Left ventricle myocardium inferior (tissue), 1 donor: ENCODE results near the gene C9orf50. TPM values are rescaled to one million over a fixed set of nuclear protein-coding genes. Genes with fewer than 3 reads are reported as not detected.

Experiments used
- DNase-seq: peaks from one replicate; pipeline ENCODE4 v3.0.0-alpha.2; 2020
- H3K27ac ChIP-seq: fragments of 200-600 bp; replicated peaks from 2 replicates; pipeline ENCODE4 v1.8.0; 2021
- H3K27me3 ChIP-seq: fragments of 200-600 bp; 2 replicates; pipeline ENCODE4 v1.8.0; 2021; ENCODE audit warnings: low read depth
- H3K36me3 ChIP-seq: fragments of 200-600 bp; 2 replicates; pipeline ENCODE4 v1.8.0; 2021
- H3K4me1 ChIP-seq: fragments of 200-600 bp; 2 replicates; pipeline ENCODE4 v1.8.0; 2021
- H3K4me3 ChIP-seq: fragments of 200-600 bp; 2 replicates; pipeline ENCODE4 v1.8.0; 2021; ENCODE audit warnings: mild to moderate bottlenecking, moderate library complexity
- H3K9me3 ChIP-seq: fragments of 200-600 bp; replicated peaks from 2 replicates; pipeline ENCODE4 v1.8.0; 2021
- CTCF ChIP-seq: fragments of 200-600 bp; IDR thresholded peaks from 2 replicates; pipeline ENCODE4 v1.8.0; 2021; ENCODE audit warnings: antibody characterized with exemption, mild to moderate bottlenecking, borderline replicate concordance
- intact Hi-C: fragments of 100-400 bp; cut with micrococcal nuclease; formaldehyde crosslinking; loops from one replicate; pipeline ENCODE4 v1.11.0; 2022
- total RNA-seq: library from RNA; stranded (reverse); fragmentation: NEBNext Ultra II Directional; extraction: Animal tissue kit (Norgen Biotek cat#: 25700); gene quantifications from one replicate; pipeline ENCODE4 v1.2.1, GENCODE V29; 2021
- donor health status: DM: no; HTN: yes; CAD: no; lungs with severe emphysema.

Gene C9orf50
- total RNA-seq, 1 donor from 2014 or later = not detected

- Histone ChIP-seq H3K36me3 (peaks cover 66% of the 10 kb centered on the region), H3K27me3 (no peaks in the 10 kb centered on the region), H3K4me1 (peaks cover 44% of the 10 kb centered on the region), H3K9me3 (no peaks in the 10 kb centered on the region), H3K4me3 (no peak overlapping the region), H3K27ac (no peak overlapping the region)
- no peak for TF ChIP-seq CTCF
- no peak for DNase-seq
- intact Hi-C loops = no loop called here
Measured at GRCh38 chr9:129633848-129634247, 12.9 kb upstream of the C9orf50 start.

GRCh38 chr9:129633207-129633606, 12.3 kb upstream of the C9orf50 start:
- intact Hi-C loops = no loop called here
- peaks cover 59% of the 10 kb centered on the region for H3K36me3 ChIP-seq
- H3K4me1 ChIP-seq = peaks cover 50% of the 10 kb centered on the region
- no peak overlapping the region for H3K4me3 ChIP-seq
- TF ChIP-seq CTCF = no peak
- DNase-seq = no peak
- H3K27ac ChIP-seq = no peak overlapping the region
- no peaks in the 10 kb centered on the region for H3K27me3 ChIP-seq
- H3K9me3 ChIP-seq = no peaks in the 10 kb centered on the region

GRCh38 chr9:129632460-129632859, 11.6 kb upstream of the C9orf50 start:
- Histone ChIP-seq H3K27ac (peak overlapping the region; percentile 3), H3K36me3 (peaks cover 52% of the 10 kb centered on the region), H3K4me3 (no peak overlapping the region), H3K9me3 (no peaks in the 10 kb centered on the region), H3K4me1 (peaks cover 58% of the 10 kb centered on the region), H3K27me3 (no peaks in the 10 kb centered on the region)
- intact Hi-C loops = no loop called here
- TF ChIP-seq CTCF = no peak
- DNase-seq = no peak

- Histone ChIP-seq H3K27ac (peak overlapping the region; percentile 75), H3K27me3 (no peaks in the 10 kb centered on the region), H3K9me3 (no peaks in the 10 kb centered on the region), H3K36me3 (peaks cover 44% of the 10 kb centered on the region), H3K4me1 (peaks cover 65% of the 10 kb centered on the region), H3K4me3 (peak overlapping the region; percentile 35)
- DNase-seq = no peak
- TF ChIP-seq CTCF = no peak
- intact Hi-C loops = no loop called here
Measured at GRCh38 chr9:129631674-129632129, 10.8 kb upstream of the C9orf50 start.

GRCh38 chr9:129630967-129631673, 10.2 kb upstream of the C9orf50 start:
- H3K36me3 ChIP-seq = peaks cover 39% of the 10 kb centered on the region
- TF ChIP-seq CTCF = no peak
- H3K27me3 ChIP-seq = no peaks in the 10 kb centered on the region
- H3K27ac ChIP-seq = peak overlapping the region; percentile 75
- no peaks in the 10 kb centered on the region for H3K9me3 ChIP-seq
- intact Hi-C loops = no loop called here
- DNase-seq = peak; percentile 61
- peaks cover 71% of the 10 kb centered on the region for H3K4me1 ChIP-seq
- H3K4me3 ChIP-seq = peak overlapping the region; percentile 35
